AG09309 (cell line): Measurements from ENCODE around the gene CSF1R.

Source experiments
- DNase-seq: peaks from one replicate; pipeline ENCODE4 v3.0.0-alpha.2; 2010; ENCODE audit warnings: low read depth
- H3K4me3 ChIP-seq: 2 replicates; pipeline ENCODE4 v1.5.1; 2011; ENCODE audit warnings: mild to moderate bottlenecking, low read depth, low read length, moderate library complexity; ENCODE audit not compliant: control insufficient read depth
- CTCF ChIP-seq: IDR thresholded peaks from 2 replicates; pipeline ENCODE4 v1.5.1; 2011; ENCODE audit warnings: mild to moderate bottlenecking, low read depth, low read length, inconsistent platforms; ENCODE audit not compliant: insufficient read depth, control insufficient read depth; ENCODE audit errors: missing control alignments

CSF1R gene

GRCh38 chr5:150114773-150115408, 28.5 kb upstream of the CSF1R start:
- no peak for DNase-seq
- TF ChIP-seq CTCF, result no peak
- H3K4me3 ChIP-seq, result no peak overlapping the region

GRCh38 chr5:150114102-150114641, 27.8 kb upstream of the CSF1R start:
- TF ChIP-seq CTCF, result no peak
- no peak overlapping the region for H3K4me3 ChIP-seq

GRCh38 chr5:150113047-150113744, 26.8 kb upstream of the CSF1R start:
- no peak overlapping the region for H3K4me3 ChIP-seq
- DNase-seq, result no peak
- TF ChIP-seq CTCF, result no peak

More at GRCh38 chr5:150114102-150114641, 27.8 kb upstream of the CSF1R start:
- no peak for DNase-seq

- H3K4me3 ChIP-seq, result no peak overlapping the region
- peak; percentile 76 for DNase-seq
- no peak for TF ChIP-seq CTCF
Observed at GRCh38 chr5:150112201-150113046, 26.1 kb upstream of the CSF1R start.

GRCh38 chr5:150111122-150111521, 24.8 kb upstream of the CSF1R start:
- no peak for TF ChIP-seq CTCF
- H3K4me3 ChIP-seq, result no peak overlapping the region
- DNase-seq, result no peak

- no peak for DNase-seq
- TF ChIP-seq CTCF, result no peak
- no peak overlapping the region for H3K4me3 ChIP-seq
Observed at GRCh38 chr5:150109921-150110320, 23.6 kb upstream of the CSF1R start.
